ENCODE results near the gene TALDO1. TPM values are rescaled to one million over a fixed set of nuclear protein-coding genes. Genes with fewer than 3 reads are reported as not detected.

The TALDO1 gene
- total RNA-seq, 1 donor = 401 TPM

GRCh38 chr11:709109-709997, 37.9 kb upstream of the TALDO1 start:
- DNase-seq (ENCODE audit: low read depth in 2 of 3, low spot score in 2 of 3) = no peak

- DNase-seq (ENCODE audit: low read depth in 2 of 3, low spot score in 2 of 3) = no peak
Measured at GRCh38 chr11:714436-714835, 32.8 kb upstream of the TALDO1 start.

GRCh38 chr11:719214-720016, 27.8 kb upstream of the TALDO1 start:
- no peak for DNase-seq (ENCODE audit: low read depth in 2 of 3, low spot score in 2 of 3)

- no peak for DNase-seq (ENCODE audit: low read depth in 2 of 3, low spot score in 2 of 3)
Measured at GRCh38 chr11:720017-720641, 27.1 kb upstream of the TALDO1 start.

- DNase-seq (ENCODE audit: low read depth in 2 of 3, low spot score in 2 of 3) = no peak
Measured at GRCh38 chr11:720642-721246, 26.5 kb upstream of the TALDO1 start.

GRCh38 chr11:721247-721740, 26.0 kb upstream of the TALDO1 start:
- DNase-seq (ENCODE audit: low read depth in 2 of 3, low spot score in 2 of 3) = no peak

GRCh38 chr11:721741-722345, 25.4 kb upstream of the TALDO1 start:
- DNase-seq (ENCODE audit: low read depth in 2 of 3, low spot score in 2 of 3) = peak in 2 of 3 donors; percentile 64 to 74

- no peak for DNase-seq (ENCODE audit: low read depth in 2 of 3, low spot score in 2 of 3)
Measured at GRCh38 chr11:722346-722811, 24.9 kb upstream of the TALDO1 start.

- peak in 2 of 3 donors; percentile 71 to 78 for DNase-seq (ENCODE audit: low read depth in 2 of 3, low spot score in 2 of 3)
Measured at GRCh38 chr11:723120-723883, 24.0 kb upstream of the TALDO1 start.

- no peak for DNase-seq (ENCODE audit: low read depth in 2 of 3, low spot score in 2 of 3)
Measured at GRCh38 chr11:724049-724777, 23.1 kb upstream of the TALDO1 start.

GRCh38 chr11:724778-725386, 22.4 kb upstream of the TALDO1 start:
- DNase-seq (ENCODE audit: low read depth in 2 of 3, low spot score in 2 of 3) = no peak

GRCh38 chr11:725624-726202, 21.6 kb upstream of the TALDO1 start:
- no peak for DNase-seq (ENCODE audit: low read depth in 2 of 3, low spot score in 2 of 3)

GRCh38 chr11:726278-727220, 20.7 kb upstream of the TALDO1 start:
- DNase-seq (ENCODE audit: low read depth in 2 of 3, low spot score in 2 of 3) = peak in 1 of 3 donors; percentile 58

GRCh38 chr11:727281-727701, 20.0 kb upstream of the TALDO1 start:
- DNase-seq (ENCODE audit: low read depth in 2 of 3, low spot score in 2 of 3) = no peak

GRCh38 chr11:727859-728748, 19.2 kb upstream of the TALDO1 start:
- peak; percentile 67 to 82 (median 81) for DNase-seq (ENCODE audit: low read depth in 2 of 3, low spot score in 2 of 3)

Data from hematopoietic multipotent progenitor cell (in vitro differentiated cells).